ENCODE results near the gene NSG1. TPM values are rescaled to one million over a fixed set of nuclear protein-coding genes. Genes with fewer than 3 reads are reported as not detected.

NSG1 gene
- total and polyA plus RNA-seq, 2 experiments from 2014 or later, result 0.31 to 0.86 TPM

GRCh38 chr4:4349867-4350266, 37.0 kb upstream of the NSG1 start:
- TF ChIP-seq EZH2 (IDR thresholded peaks at IDR 0.05; ENCODE audit: insufficient read depth, poor library complexity, severe bottlenecking) (no peak), EZH2phosphoT487 (IDR thresholded peaks at IDR 0.05; ENCODE audit: insufficient read depth, low read depth) (no peak)
- no peak for DNase-seq
- Histone ChIP-seq H3K9me2 (ENCODE audit: insufficient read depth) (no peaks in the 10 kb centered on the region), H3K79me2 (ENCODE audit: insufficient read depth) (no peaks in the 10 kb centered on the region), H3K4me1 (ENCODE audit: insufficient read depth) (no peaks in the 10 kb centered on the region), H2AFZ (no peak overlapping the region), H3K4me3 (no peak overlapping the region), H3K4me2 (ENCODE audit: unreplicated experiment) (no peak overlapping the region), H3F3A (ENCODE audit: insufficient read depth) (no peaks in the 10 kb centered on the region), H3K27me3 (replicated peaks; ENCODE audit: insufficient read depth) (peaks cover 24% of the 10 kb centered on the region), H4K20me1 (ENCODE audit: insufficient read depth) (no peaks in the 10 kb centered on the region), H3K27ac (no peak overlapping the region), H3K9ac (no peak overlapping the region), H3K36me3 (ENCODE audit: low read depth) (no peaks in the 10 kb centered on the region), H3K9me3 (ENCODE audit: low read depth) (no peaks in the 10 kb centered on the region)
- in situ Hi-C loops (cut with MboI), result no loop called here
- 54 to 57% methylated on average over 3 of the region's 3 CpGs for WGBS, 2 experiments (ENCODE audit: low coverage in 1 of 2, low lambda C conversion rate in 2 of 2, missing lambda C conversion rate in 2 of 2)

- H3K27me3 ChIP-seq (replicated peaks; ENCODE audit: insufficient read depth), result peaks cover 34% of the 10 kb centered on the region; the same call in 1 of the 2 replicates
- no peak for DNase-seq
- no peak overlapping the region for H3K4me3 ChIP-seq
- H3K79me2 ChIP-seq (ENCODE audit: insufficient read depth), result no peaks in the 10 kb centered on the region
- no peak overlapping the region for H3K9ac ChIP-seq
- no peaks in the 10 kb centered on the region for H3K9me3 ChIP-seq (ENCODE audit: low read depth)
- no peak overlapping the region for H2AFZ ChIP-seq
- no peaks in the 10 kb centered on the region for H4K20me1 ChIP-seq (ENCODE audit: insufficient read depth)
- TF ChIP-seq EZH2phosphoT487 (IDR thresholded peaks at IDR 0.05; ENCODE audit: insufficient read depth, low read depth), result no peak
- no peak for TF ChIP-seq EZH2 (IDR thresholded peaks at IDR 0.05; ENCODE audit: insufficient read depth, poor library complexity, severe bottlenecking)
- no peaks in the 10 kb centered on the region for H3K9me2 ChIP-seq (ENCODE audit: insufficient read depth)
- H3K36me3 ChIP-seq (ENCODE audit: low read depth), result no peaks in the 10 kb centered on the region
- H3F3A ChIP-seq (ENCODE audit: insufficient read depth), result no peaks in the 10 kb centered on the region
- in situ Hi-C loops (cut with MboI), result no loop called here
- no peaks in the 10 kb centered on the region for H3K4me1 ChIP-seq (ENCODE audit: insufficient read depth)
- 29 to 35% methylated on average over 4 of the region's 4 CpGs for WGBS, 2 experiments (ENCODE audit: low coverage in 1 of 2, low lambda C conversion rate in 2 of 2, missing lambda C conversion rate in 2 of 2)
- no peak overlapping the region for H3K4me2 ChIP-seq (ENCODE audit: unreplicated experiment)
- no peak overlapping the region for H3K27ac ChIP-seq
Observed at GRCh38 chr4:4350909-4351308, 36.0 kb upstream of the NSG1 start.

- Histone ChIP-seq H4K20me1 (ENCODE audit: insufficient read depth) (no peaks in the 10 kb centered on the region), H3K4me2 (ENCODE audit: unreplicated experiment) (no peak overlapping the region), H3K9ac (no peak overlapping the region), H3K9me3 (ENCODE audit: low read depth) (no peaks in the 10 kb centered on the region), H3K79me2 (ENCODE audit: insufficient read depth) (no peaks in the 10 kb centered on the region), H3F3A (ENCODE audit: insufficient read depth) (no peaks in the 10 kb centered on the region), H2AFZ (no peak overlapping the region), H3K9me2 (ENCODE audit: insufficient read depth) (no peaks in the 10 kb centered on the region), H3K4me1 (ENCODE audit: insufficient read depth) (no peaks in the 10 kb centered on the region), H3K36me3 (ENCODE audit: low read depth) (no peaks in the 10 kb centered on the region), H3K27ac (no peak overlapping the region), H3K27me3 (replicated peaks; ENCODE audit: insufficient read depth) (peaks cover 53% of the 10 kb centered on the region), H3K4me3 (no peak overlapping the region)
- WGBS, 2 experiments (ENCODE audit: low coverage in 1 of 2, low lambda C conversion rate in 2 of 2, missing lambda C conversion rate in 2 of 2), result 17 to 18% methylated on average over 1 of the region's 1 CpG
- TF ChIP-seq EZH2phosphoT487 (IDR thresholded peaks at IDR 0.05; ENCODE audit: insufficient read depth, low read depth), result no peak
- no peak for TF ChIP-seq EZH2 (IDR thresholded peaks at IDR 0.05; ENCODE audit: insufficient read depth, poor library complexity, severe bottlenecking)
- DNase-seq, result no peak
- in situ Hi-C loops (cut with MboI), result no loop called here
Observed at GRCh38 chr4:4355302-4355701, 31.6 kb upstream of the NSG1 start.

GRCh38 chr4:4356106-4357041, 30.5 kb upstream of the NSG1 start:
- Histone ChIP-seq H3K9me3 (ENCODE audit: low read depth) (no peaks in the 10 kb centered on the region), H3K4me3 (no peak overlapping the region), H4K20me1 (ENCODE audit: insufficient read depth) (no peaks in the 10 kb centered on the region), H3K36me3 (ENCODE audit: low read depth) (no peaks in the 10 kb centered on the region), H3K4me2 (ENCODE audit: unreplicated experiment) (no peak overlapping the region), H3K27ac (no peak overlapping the region), H3F3A (ENCODE audit: insufficient read depth) (no peaks in the 10 kb centered on the region), H3K27me3 (replicated peaks; ENCODE audit: insufficient read depth) (peaks cover 59% of the 10 kb centered on the region), H3K4me1 (ENCODE audit: insufficient read depth) (no peaks in the 10 kb centered on the region), H3K9me2 (ENCODE audit: insufficient read depth) (no peaks in the 10 kb centered on the region), H2AFZ (no peak overlapping the region), H3K79me2 (ENCODE audit: insufficient read depth) (no peaks in the 10 kb centered on the region), H3K9ac (no peak overlapping the region)
- DNase-seq, result no peak
- WGBS, 2 experiments (ENCODE audit: low coverage in 1 of 2, low lambda C conversion rate in 2 of 2, missing lambda C conversion rate in 2 of 2), result 51 to 53% methylated on average over 23 to 26 of the region's 26 CpGs
- in situ Hi-C loops (cut with MboI), result no loop called here
- no peak for TF ChIP-seq EZH2 (IDR thresholded peaks at IDR 0.05; ENCODE audit: insufficient read depth, poor library complexity, severe bottlenecking)

Measured in GM23248 (cell line).